H1 (cell line): ENCODE data around the gene DMXL2. TPM values are rescaled to one million over a fixed set of nuclear protein-coding genes. Genes with fewer than 3 reads are reported as not detected.

Source experiments
- CTCF ChIA-PET: fragments of 300-600 bp; sonication (Branson Sonifier 250); formaldehyde crosslinking; loops from one replicate; lab custom pipeline; 2021; ENCODE audit not compliant: partially characterized antibody; lab: Charles Lee
- POLR2A ChIA-PET: fragments of 300-600 bp; sonication (Branson Sonifier 250); formaldehyde crosslinking; loops from one replicate; lab custom pipeline; 2021; ENCODE audit warnings: inconsistent platforms; ENCODE audit not compliant: partially characterized antibody; lab: Charles Lee
- DNase-seq, 2 experiments: peaks; one replicate each; pipeline versions ENCODE4 v3.0.0 to v3.0.0-alpha.2; 2010 to 2022; ENCODE audit warnings: low spot score in 2 of 2, low read depth in 1 of 2, mixed read lengths in 1 of 2
- FAIRE-seq: peaks from 2 replicates; lab custom pipeline; 2011; peaks lifted over from hg19 to GRCh38; lab: Jason Lieb, UNC
- H2AFZ ChIP-seq: 2 replicates; pipeline ENCODE4 v1.8.1; 2012; ENCODE audit warnings: low read length, inconsistent platforms
- H2AK5ac ChIP-seq: 2 replicates; pipeline ENCODE4 v1.6.1; 2013; ENCODE audit warnings: low read depth, low read length
- H2BK120ac ChIP-seq: replicated peaks from 2 replicates; pipeline ENCODE3; 2013; ENCODE audit warnings: low read depth, low read length, inconsistent platforms
- H2BK12ac ChIP-seq: 2 replicates; pipeline ENCODE4 v1.6.1; 2013; ENCODE audit warnings: low read depth, low read length
- H2BK15ac ChIP-seq: 2 replicates; pipeline ENCODE4 v1.6.1; 2013; ENCODE audit warnings: low read length
- H2BK20ac ChIP-seq: 2 replicates; pipeline ENCODE4 v1.6.1; 2013; ENCODE audit warnings: low read length
- H2BK5ac ChIP-seq: 2 replicates; pipeline ENCODE4 v1.6.1; 2013; ENCODE audit warnings: low read depth, low read length
- H3K14ac ChIP-seq: 2 replicates; pipeline ENCODE4 v1.6.1; 2013; ENCODE audit warnings: inconsistent platforms; ENCODE audit not compliant: insufficient read length
- H3K18ac ChIP-seq: 2 replicates; pipeline ENCODE4 v1.6.1; 2013; ENCODE audit warnings: low read length; ENCODE audit errors: extremely low read depth
- H3K23ac ChIP-seq: 2 replicates; pipeline ENCODE4 v1.6.1; 2013; ENCODE audit warnings: inconsistent platforms; ENCODE audit not compliant: insufficient read length
- H3K23me2 ChIP-seq: 2 replicates; pipeline ENCODE4 v1.6.1; 2013; ENCODE audit warnings: low read depth, low read length
- H3K27ac ChIP-seq: 2 replicates; pipeline ENCODE4 v1.6.1; 2011; ENCODE audit warnings: low read depth, low read length, inconsistent platforms
- H3K27me3 ChIP-seq, 4 experiments: replicated peaks in 1 of 4; 1 replicate in 1 of 4; 2 replicates in 3 of 4; pipeline versions ENCODE4 v1.6.1 to v1.8.1; 2011 to 2013; ENCODE audit warnings: low read length in 3 of 4, mild to moderate bottlenecking in 3 of 4, inconsistent platforms in 2 of 4, mixed read lengths in 2 of 4, moderate library complexity in 1 of 4; ENCODE audit not compliant: control insufficient read depth in 3 of 4, insufficient read depth in 3 of 4; ENCODE audit errors: extremely low read depth in 1 of 4
- H3K36me3 ChIP-seq, 4 experiments: 2 replicates each; pipeline versions ENCODE4 v1.6.1 to v1.8.1; 2011 to 2013; ENCODE audit warnings: mild to moderate bottlenecking in 4 of 4, low read length in 3 of 4, moderate library complexity in 2 of 4, control low read depth in 1 of 4, inconsistent platforms in 1 of 4; ENCODE audit not compliant: insufficient read depth in 4 of 4, control insufficient read depth in 2 of 4
- H3K4ac ChIP-seq: replicated peaks from 2 replicates; pipeline ENCODE3; 2013; ENCODE audit warnings: low read length, low read depth, mixed read lengths, inconsistent platforms; ENCODE audit not compliant: insufficient read length
- H3K4me1 ChIP-seq, 4 experiments: replicated peaks in 1 of 4; 1 replicate in 1 of 4; 2 replicates in 3 of 4; pipeline versions ENCODE4 v1.6.1 to v1.8.1; 2011 to 2013; ENCODE audit warnings: low read length in 3 of 4, inconsistent platforms in 2 of 4, mixed read lengths in 1 of 4; ENCODE audit not compliant: insufficient read depth in 4 of 4, control insufficient read depth in 3 of 4
- H3K4me2 ChIP-seq, 2 experiments: 2 replicates each; pipeline versions ENCODE4 v1.6.1 to v1.8.1; 2011 to 2013; ENCODE audit warnings: low read depth in 2 of 2, low read length in 2 of 2, control low read depth in 1 of 2, inconsistent platforms in 1 of 2, mild to moderate bottlenecking in 1 of 2; ENCODE audit not compliant: insufficient read depth in 1 of 2
- H3K4me3 ChIP-seq, 4 experiments: fragments of 200-600, 300-600 bp in 1 of 4; sonication (generic), shearing (Covaris generic), sonication (Bioruptor Twin) in 1 of 4; 2 replicates each; pipeline versions ENCODE4 v1.5.1 to v1.8.1; 2011 to 2016; ENCODE audit warnings: low read length in 4 of 4, low read depth in 3 of 4, control low read depth in 2 of 4, inconsistent platforms in 2 of 4, mild to moderate bottlenecking in 2 of 4, mixed read lengths in 1 of 4, moderate library complexity in 1 of 4; ENCODE audit not compliant: insufficient read depth in 2 of 4; ENCODE audit errors: extremely low read depth in 1 of 4
- H3K56ac ChIP-seq: replicated peaks from 2 replicates; pipeline ENCODE3; 2013; ENCODE audit warnings: low read depth, mild to moderate bottlenecking, mixed read lengths, low read length, inconsistent platforms; ENCODE audit not compliant: insufficient read length
- H3K79me1 ChIP-seq: 2 replicates; pipeline ENCODE4 v1.6.1; 2013; ENCODE audit warnings: low read depth, low read length, control low read depth
- H3K79me2 ChIP-seq, 2 experiments: 2 replicates each; pipeline versions ENCODE4 v1.6.1 to v1.8.1; 2012 to 2013; ENCODE audit warnings: low read length in 2 of 2, mild to moderate bottlenecking in 2 of 2, inconsistent platforms in 1 of 2; ENCODE audit not compliant: insufficient read depth in 2 of 2, control insufficient read depth in 1 of 2
- H3K9ac ChIP-seq, 4 experiments: replicated peaks in 1 of 4; 1 replicate in 1 of 4; 2 replicates in 3 of 4; pipeline versions ENCODE4 v1.6.1 to v1.8.1; 2011 to 2013; ENCODE audit warnings: low read depth in 3 of 4, low read length in 3 of 4, control low read depth in 2 of 4, mild to moderate bottlenecking in 2 of 4, moderate library complexity in 2 of 4, inconsistent platforms in 1 of 4; ENCODE audit errors: extremely low read depth in 1 of 4
- H3K9me3 ChIP-seq, 2 experiments: 2 replicates each; pipeline versions ENCODE4 v1.6.1 to v1.8.1; 2012 to 2013; ENCODE audit warnings: mild to moderate bottlenecking in 2 of 2, moderate library complexity in 2 of 2, control low read depth in 1 of 2, inconsistent platforms in 1 of 2, low read depth in 1 of 2, low read length in 1 of 2, mixed read lengths in 1 of 2; ENCODE audit not compliant: insufficient read depth in 2 of 2
- H4K20me1 ChIP-seq, 2 experiments: replicated peaks in 1 of 2; 2 replicates each; pipeline versions ENCODE3 to v1.8.1; 2011 to 2013; ENCODE audit warnings: inconsistent platforms in 2 of 2, low read length in 2 of 2, mild to moderate bottlenecking in 1 of 2; ENCODE audit not compliant: insufficient read depth in 2 of 2, control insufficient read depth in 1 of 2
- H4K5ac ChIP-seq: 2 replicates; pipeline ENCODE4 v1.6.1; 2013; ENCODE audit warnings: low read length, low read depth, mixed read lengths, inconsistent platforms; ENCODE audit not compliant: insufficient read length
- H4K8ac ChIP-seq: 2 replicates; pipeline ENCODE4 v1.8.0; 2013; ENCODE audit warnings: mild to moderate bottlenecking, moderate library complexity, low read length, inconsistent platforms; ENCODE audit not compliant: insufficient read depth; ENCODE audit errors: extremely low read depth
- H4K91ac ChIP-seq: replicated peaks from 2 replicates; pipeline ENCODE3; 2013; ENCODE audit warnings: low read length, mixed read lengths, inconsistent platforms; ENCODE audit not compliant: insufficient read length
- NANOG ChIP-seq: IDR thresholded peaks from 2 replicates; pipeline ENCODE4 v1.6.1; 2011; ENCODE audit warnings: low read length, low read depth, mild to moderate bottlenecking, inconsistent platforms; ENCODE audit not compliant: insufficient read depth, poor library complexity, severe bottlenecking
- WGBS, 2 experiments: shearing (Covaris generic) in 1 of 2; methylation state at CpG; one replicate each; pipeline versions ENCODE4 v1.1.6 to v1.1.7; 2013 to 2015; ENCODE audit warnings: low lambda C conversion rate in 2 of 2, mixed read lengths in 2 of 2, inconsistent platforms in 1 of 2, low coverage in 1 of 2, missing lambda C conversion rate in 1 of 2; ENCODE audit not compliant: insufficient replicate concordance in 2 of 2, insufficient coverage in 1 of 2, insufficient read length in 1 of 2; ENCODE audit errors: extremely low coverage in 1 of 2, missing lambda C conversion rate in 1 of 2; 5-methylcytosine and 5-hydroxymethylcytosine counted together
- polyA plus RNA-seq, 7 experiments: library from polyadenylated mRNA; depleted of rRNA in 3 of 7; stranded (reverse) in 5 of 7; unstranded in 2 of 7; fragments of >200 nt in 5 of 7; fragments of 200-250 nt in 2 of 7; gene quantifications; 1 replicate in 5 of 7; 2 replicates in 1 of 7; 4 replicates in 1 of 7; pipeline versions ENCODE4 v1.2.1 to v1.2.3, GENCODE V29; 2011 to 2013; ENCODE audit warnings: missing spikeins in 2 of 7, mixed read lengths in 2 of 7
- total RNA-seq: library from RNA; stranded (reverse); fragmentation: NEBNext Ultra II Directional; extraction: Animal tissue kit (Norgen Biotek cat#: 25700); gene quantifications from 2 replicates; pipeline ENCODE4 v1.2.1, GENCODE V29; 2021

The DMXL2 gene
- total and polyA plus RNA-seq, 2 of the 8 experiments (the other 6 are each of a cell fraction or from before 2014, with no cell fraction given), result 9.5 to 10.6 TPM

DNA sequence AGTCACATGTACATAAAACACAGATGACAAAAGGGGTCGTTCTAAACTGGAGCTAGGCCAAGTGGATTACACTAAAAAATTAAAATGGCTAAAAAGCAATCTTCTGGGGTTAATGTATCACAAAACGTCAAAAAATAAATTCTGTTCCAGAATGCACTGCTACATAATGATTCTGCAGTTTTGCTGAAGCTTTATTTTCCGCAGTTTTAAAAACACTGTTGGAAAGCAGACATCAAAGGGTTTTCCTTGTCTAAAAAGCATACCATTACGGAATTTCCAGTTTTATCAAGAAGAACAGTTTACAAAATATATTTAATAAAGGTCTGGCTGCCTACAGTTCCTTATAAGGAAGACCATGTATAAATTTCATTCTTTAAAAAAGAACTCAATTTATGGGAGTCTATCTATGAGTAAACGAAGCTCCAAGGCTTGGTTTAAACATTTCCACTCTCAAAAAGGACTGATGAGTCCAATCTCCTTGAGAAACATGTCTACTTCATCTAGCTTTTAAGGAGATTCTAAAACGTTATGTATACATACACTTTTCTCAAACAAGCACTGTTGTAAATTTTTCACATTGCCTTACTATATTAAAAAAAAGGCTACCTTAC lies 1.3 kb downstream of the DMXL2 start:
- H2AFZ ChIP-seq, result no peak overlapping the region

More for the DNA sequence above, 1.3 kb downstream of the DMXL2 start:
- Histone ChIP-seq H3K4me3 (peak overlapping the region; percentile 92 to 99 (median 96); a peak in 6 of 8 replicates), H3K4me2 (peak overlapping the region; percentile 86 to 96), H3K23ac (no peak overlapping the region), H4K20me1 (peaks cover 0 to 3% of the 10 kb centered on the region in 2 experiments), H3K79me1 (no peaks in the 10 kb centered on the region), H2BK12ac (no peak overlapping the region), H3K79me2 (no peaks in the 10 kb centered on the region; a peak in 1 of 4 replicates), H3K18ac (no peak overlapping the region), H2BK20ac (no peak overlapping the region), H3K56ac (no peak overlapping the region), H4K8ac (no peak overlapping the region), H4K91ac (no peak overlapping the region), H2BK120ac (no peak overlapping the region), H4K5ac (no peak overlapping the region), H2BK15ac (no peak overlapping the region), H3K9ac (no peak overlapping the region), H3K36me3 (no peaks in the 10 kb centered on the region), H3K23me2 (peaks cover 6% of the 10 kb centered on the region; the same call in 1 of the 2 replicates), H3K27me3 (peaks cover 0 to 10% (median 4%) of the 10 kb centered on the region in 4 experiments; a peak in 5 of 7 replicates), H2AK5ac (no peak overlapping the region), H3K27ac (no peak overlapping the region), H3K14ac (no peak overlapping the region), H3K9me3 (no peaks in the 10 kb centered on the region), H2BK5ac (no peak overlapping the region), H3K4ac (no peak overlapping the region), H3K4me1 (peaks cover 0 to 5% (median 4%) of the 10 kb centered on the region in 4 experiments; a peak in 4 of 7 replicates)
- FAIRE-seq, result no peak
- DNase-seq, result no peak
- WGBS, 2 experiments, result 64% methylated on average over 6 of the region's 6 CpGs; no CpG with 5 or more reads in 1 of the 2 experiments
- CTCF ChIA-PET, result interaction anchor here (0.8 to 1.3 kb wide), 5 partner anchors 85 to 488 kb away, joined by 3 to 6 read pairs (median 4); no protein-coding TSS in a partner anchor
- TF ChIP-seq NANOG, result no peak
- POLR2A ChIA-PET, result interaction anchor here (1.6 kb wide), 1 partner anchor 32 kb away, joined by 3 read pairs; no protein-coding TSS in a partner anchor
